ENCODE data around the gene MOB2. TPM values are rescaled to one million over a fixed set of nuclear protein-coding genes. Genes with fewer than 3 reads are reported as not detected.

Gene MOB2
- total and polyA plus RNA-seq, 9 of the 15 experiments (the other 6 are each of a cell fraction or from before 2014, with no cell fraction given): 0.17 to 36.8 (median 19.2) TPM

- no peak for TF ChIP-seq MYBL2 (IDR thresholded peaks at IDR 0.05; ENCODE audit: low read depth)
- no peak for TF ChIP-seq MYBL2 (CRISPR knock-in tag; IDR thresholded peaks at IDR 0.05; ENCODE audit: borderline replicate concordance)
- 0 out of 2 replicates have a peak, but pooled peaks have one; percentile 20 for TF ChIP-seq MYC (IDR thresholded peaks at IDR 0.05; ENCODE audit: low read depth, low read length)
- no peak for TF ChIP-seq MYC (CRISPR knock-in tag; IDR thresholded peaks at IDR 0.05; ENCODE audit: borderline replicate concordance, low read depth)
- no peak for TF ChIP-seq ZNF592 (IDR thresholded peaks at IDR 0.05)
- no peak for TF ChIP-seq ZHX1 (conservative IDR thresholded peaks at IDR 0.05; ENCODE audit: low read length)
- TF ChIP-seq PHTF2 (CRISPR knock-in tag; IDR thresholded peaks at IDR 0.05): no peak
- TF ChIP-seq NUFIP1 (IDR thresholded peaks at IDR 0.05; ENCODE audit: partially characterized antibody): no peak
- no peak for TF ChIP-seq RBM25 (IDR thresholded peaks at IDR 0.05; ENCODE audit: low read depth, low read length, severe bottlenecking)
- TF ChIP-seq XRCC3 (IDR thresholded peaks at IDR 0.05): no peak
- TF ChIP-seq ZBTB12 (CRISPR knock-in tag; IDR thresholded peaks at IDR 0.05): no peak
- TF ChIP-seq E2F3 (CRISPR knock-in tag; IDR thresholded peaks at IDR 0.05): no peak
- TF ChIP-seq FOXK1 (CRISPR knock-in tag; IDR thresholded peaks at IDR 0.05; ENCODE audit: borderline replicate concordance): no peak
- 0 out of 2 replicates have a peak, but pooled peaks have one; percentile 20 for TF ChIP-seq ATF7 (IDR thresholded peaks at IDR 0.05)
- TF ChIP-seq HOMEZ (CRISPR knock-in tag; IDR thresholded peaks at IDR 0.05): no peak
- no peak for TF ChIP-seq PTRF (tag; IDR thresholded peaks at IDR 0.05)
Observed at GRCh38 chr11:1515082-1516060, 28.8 kb upstream of the MOB2 start (continued).
